ENCODE data around the gene SFRP4. TPM values are rescaled to one million over a fixed set of nuclear protein-coding genes. Genes with fewer than 3 reads are reported as not detected.

SFRP4 gene
- total RNA-seq, 1 donor from 2014 or later = not detected

DNA sequence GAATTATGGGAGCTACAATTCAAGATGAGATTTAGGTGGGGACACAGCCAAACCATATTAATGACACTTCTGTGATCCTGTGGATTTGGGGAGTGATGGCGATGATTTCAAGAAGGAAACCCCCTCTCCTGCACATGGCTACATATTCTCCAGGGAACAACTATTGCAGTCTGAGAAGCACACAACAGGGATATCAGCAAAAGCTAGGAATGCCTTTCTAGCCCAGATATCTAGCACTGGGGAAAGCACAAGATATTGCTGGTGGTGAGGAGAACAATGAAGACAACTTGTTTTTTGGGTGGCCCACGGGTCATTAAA lies 28.1 kb upstream of the SFRP4 start:
- peaks cover 22% of the 10 kb centered on the region for H3K4me1 Mint-ChIP-seq
- no peaks in the 10 kb centered on the region for H3K27me3 Mint-ChIP-seq (ENCODE audit: low read depth)
- TF ChIP-seq, protein P1, sequence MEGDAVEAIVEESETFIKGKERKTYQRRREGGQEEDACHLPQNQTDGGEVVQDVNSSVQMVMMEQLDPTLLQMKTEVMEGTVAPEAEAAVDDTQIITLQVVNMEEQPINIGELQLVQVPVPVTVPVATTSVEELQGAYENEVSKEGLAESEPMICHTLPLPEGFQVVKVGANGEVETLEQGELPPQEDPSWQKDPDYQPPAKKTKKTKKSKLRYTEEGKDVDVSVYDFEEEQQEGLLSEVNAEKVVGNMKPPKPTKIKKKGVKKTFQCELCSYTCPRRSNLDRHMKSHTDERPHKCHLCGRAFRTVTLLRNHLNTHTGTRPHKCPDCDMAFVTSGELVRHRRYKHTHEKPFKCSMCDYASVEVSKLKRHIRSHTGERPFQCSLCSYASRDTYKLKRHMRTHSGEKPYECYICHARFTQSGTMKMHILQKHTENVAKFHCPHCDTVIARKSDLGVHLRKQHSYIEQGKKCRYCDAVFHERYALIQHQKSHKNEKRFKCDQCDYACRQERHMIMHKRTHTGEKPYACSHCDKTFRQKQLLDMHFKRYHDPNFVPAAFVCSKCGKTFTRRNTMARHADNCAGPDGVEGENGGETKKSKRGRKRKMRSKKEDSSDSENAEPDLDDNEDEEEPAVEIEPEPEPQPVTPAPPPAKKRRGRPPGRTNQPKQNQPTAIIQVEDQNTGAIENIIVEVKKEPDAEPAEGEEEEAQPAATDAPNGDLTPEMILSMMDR (conservative IDR thresholded peaks at IDR 0.05) = no peak
- H3K4me3 Mint-ChIP-seq = no peak overlapping the region
- no peak overlapping the region for H3K27ac Mint-ChIP-seq (ENCODE audit: unreplicated experiment)
- no peaks in the 10 kb centered on the region for H3K9me3 Mint-ChIP-seq
- H3K36me3 Mint-ChIP-seq (ENCODE audit: low read depth) = no peaks in the 10 kb centered on the region
- no peak for DNase-seq (ENCODE audit: low read depth, low spot score)

DNA sequence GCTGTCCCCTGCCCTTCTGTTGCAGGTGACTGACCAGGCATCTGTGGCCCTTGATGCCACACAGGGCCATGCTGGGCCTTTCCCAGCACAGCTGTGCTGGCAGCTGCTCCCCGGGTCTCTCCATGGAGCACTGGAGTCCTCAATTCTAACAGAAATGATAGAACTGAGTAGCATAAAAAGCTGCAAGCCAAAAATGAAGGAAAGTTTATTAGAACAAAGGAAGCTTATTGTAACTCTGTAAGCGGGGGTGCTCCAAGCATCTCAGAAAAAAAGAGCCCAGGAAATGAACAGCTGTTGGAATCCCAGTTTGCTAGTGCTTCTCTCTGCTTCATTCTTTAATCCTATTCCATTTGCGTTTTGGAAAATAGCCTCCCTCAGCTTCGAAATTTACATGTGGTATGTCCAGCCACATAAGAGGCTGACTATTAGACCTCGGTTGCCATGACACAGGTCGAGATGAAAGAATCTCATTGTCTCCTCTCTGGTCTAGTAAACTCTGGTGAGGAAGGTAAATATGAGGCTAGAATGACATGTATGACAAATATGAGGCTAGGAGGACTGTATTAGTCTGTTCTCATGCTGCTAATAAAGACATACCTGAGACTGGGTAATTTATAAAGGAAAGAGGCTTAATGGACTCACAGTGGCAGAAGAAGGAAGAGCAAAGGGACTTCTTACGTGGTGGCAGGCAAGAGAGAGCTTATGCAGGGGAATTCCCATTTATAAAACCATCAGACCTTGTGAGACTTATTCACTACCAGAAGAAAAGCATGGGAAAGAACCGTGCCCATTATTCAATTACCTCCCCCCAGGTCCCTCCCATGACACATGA lies 27.5 kb upstream of the SFRP4 start:
- DNase-seq (ENCODE audit: low read depth, low spot score) = no peak
- Mint-ChIP-seq H3K27ac (ENCODE audit: unreplicated experiment) (no peak overlapping the region), H3K9me3 (no peaks in the 10 kb centered on the region), H3K36me3 (ENCODE audit: low read depth) (no peaks in the 10 kb centered on the region), H3K4me1 (peaks cover 22% of the 10 kb centered on the region), H3K4me3 (no peak overlapping the region), H3K27me3 (ENCODE audit: low read depth) (no peaks in the 10 kb centered on the region)
- TF ChIP-seq, protein P1 (conservative IDR thresholded peaks at IDR 0.05) = no peak

DNA sequence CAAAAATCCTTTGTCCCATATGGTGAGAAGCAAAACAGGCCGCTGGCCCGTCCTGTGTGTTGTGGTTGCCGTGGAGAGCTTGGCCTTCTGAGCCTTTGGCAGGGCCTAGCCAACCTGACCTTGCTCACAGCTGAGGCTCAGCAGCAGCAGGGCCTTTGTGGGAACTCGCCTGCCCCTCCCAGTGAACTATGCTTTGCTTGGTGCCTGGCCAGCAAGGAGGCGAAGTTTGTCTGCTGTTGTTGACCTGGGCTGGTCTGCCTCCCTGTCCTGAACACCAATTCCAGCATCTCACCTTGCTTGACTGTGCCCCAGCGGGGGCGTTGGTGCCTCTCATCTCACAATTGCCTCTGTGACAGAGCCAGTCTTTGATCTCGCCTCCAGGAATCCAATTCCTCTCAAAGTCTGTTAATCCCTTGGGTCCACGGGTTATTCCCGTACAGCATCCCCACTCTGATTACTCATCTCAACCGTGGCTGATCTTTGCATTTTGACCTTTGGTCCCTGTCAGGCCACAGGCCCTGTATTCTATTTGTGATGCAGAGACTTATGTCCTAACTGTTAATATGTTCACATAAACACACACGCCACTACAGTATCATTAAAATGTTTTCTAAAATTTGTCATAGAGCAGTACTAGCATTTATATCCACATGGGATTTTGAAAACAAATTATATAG lies 26.5 kb upstream of the SFRP4 start:
- H3K4me3 Mint-ChIP-seq = no peak overlapping the region
- H3K9me3 Mint-ChIP-seq = no peaks in the 10 kb centered on the region
- H3K27ac Mint-ChIP-seq (ENCODE audit: unreplicated experiment) = peak overlapping the region; percentile 84
- TF ChIP-seq, protein P1 (conservative IDR thresholded peaks at IDR 0.05) = no peak
- peaks cover 22% of the 10 kb centered on the region for H3K4me1 Mint-ChIP-seq
- DNase-seq (ENCODE audit: low read depth, low spot score) = peak; percentile 10
- no peaks in the 10 kb centered on the region for H3K27me3 Mint-ChIP-seq (ENCODE audit: low read depth)
- H3K36me3 Mint-ChIP-seq (ENCODE audit: low read depth) = no peaks in the 10 kb centered on the region

DNA sequence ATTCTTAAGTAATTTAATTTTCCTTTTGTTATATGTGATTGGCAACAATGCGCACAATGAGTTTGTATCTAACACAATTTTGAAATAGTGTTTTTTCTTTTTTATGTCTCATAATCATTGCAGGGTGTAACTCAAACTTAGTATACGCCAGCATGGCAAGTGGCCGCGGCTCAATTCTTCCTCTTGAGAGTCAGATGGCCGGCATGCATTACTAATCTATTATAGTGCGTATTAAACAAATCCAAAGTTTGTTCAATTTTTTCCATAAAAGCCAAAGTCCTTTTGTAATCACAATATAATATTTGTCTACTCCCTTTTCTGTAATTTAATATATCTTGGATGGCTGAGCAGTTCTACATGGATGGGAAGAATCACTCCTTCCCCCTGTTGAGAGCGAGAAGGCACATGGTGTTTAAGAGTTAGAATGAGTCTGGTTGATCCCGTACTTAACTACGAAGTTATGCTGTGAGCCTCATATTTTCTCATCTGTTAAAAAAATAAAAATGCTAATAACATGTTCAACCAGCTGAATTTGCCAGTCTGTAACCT lies 16.5 kb upstream of the SFRP4 start:
- Mint-ChIP-seq H3K9me3 (peaks cover 3% of the 10 kb centered on the region), H3K27ac (ENCODE audit: unreplicated experiment) (no peak overlapping the region), H3K36me3 (ENCODE audit: low read depth) (peaks cover 6% of the 10 kb centered on the region), H3K4me1 (no peaks in the 10 kb centered on the region), H3K27me3 (ENCODE audit: low read depth) (no peaks in the 10 kb centered on the region), H3K4me3 (no peak overlapping the region)
- TF ChIP-seq, protein P1 (conservative IDR thresholded peaks at IDR 0.05) = no peak
- no peak for DNase-seq (ENCODE audit: low read depth, low spot score)

DNA sequence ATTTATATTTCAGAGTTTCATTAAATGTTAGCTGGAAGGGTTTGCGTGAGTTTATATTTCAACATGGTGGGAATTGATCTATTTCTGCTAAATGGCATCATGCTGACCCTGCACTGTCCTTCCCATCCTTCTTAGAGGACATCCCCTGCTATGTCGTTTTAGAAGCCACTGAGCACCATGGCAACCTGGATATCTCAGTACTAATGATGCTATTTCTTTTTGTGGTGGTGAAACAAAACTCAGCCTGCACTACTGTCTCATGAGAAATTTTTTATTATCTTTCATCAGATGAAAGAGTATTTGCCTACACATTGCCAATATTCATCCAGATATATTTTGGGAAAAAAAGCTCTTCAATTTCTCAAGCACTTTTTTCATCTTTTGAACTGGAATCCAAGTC lies 15.9 kb upstream of the SFRP4 start:
- no peaks in the 10 kb centered on the region for H3K4me1 Mint-ChIP-seq
- H3K4me3 Mint-ChIP-seq = no peak overlapping the region
- H3K27ac Mint-ChIP-seq (ENCODE audit: unreplicated experiment) = no peak overlapping the region
- H3K27me3 Mint-ChIP-seq (ENCODE audit: low read depth) = no peaks in the 10 kb centered on the region
- peaks cover 3% of the 10 kb centered on the region for H3K9me3 Mint-ChIP-seq
- peaks cover 6% of the 10 kb centered on the region for H3K36me3 Mint-ChIP-seq (ENCODE audit: low read depth)
- DNase-seq (ENCODE audit: low read depth, low spot score) = no peak
- TF ChIP-seq, protein P1 (conservative IDR thresholded peaks at IDR 0.05) = no peak
